HG02943 (cell line): ENCODE measurements around the gene DHX38.

ENCODE experiments used
- ATAC-seq: cut with Tn5 transposase; IDR thresholded peaks from one replicate; pipeline ENCODE4 v1.9.1; 2021; ENCODE audit warnings: mild to moderate bottlenecking, low read depth, moderate library complexity; ENCODE audit not compliant: unreplicated experiment

Gene DHX38

GRCh38 chr16:72162105-72162692 is 68.6 kb downstream of the DHX38 start:
- ATAC-seq, result no peak
